CD4-positive, alpha-beta T cell (primary cell): ENCODE measurements around the gene STAT3. TPM values are rescaled to one million over a fixed set of nuclear protein-coding genes. Genes with fewer than 3 reads are reported as not detected.
A peak's percentile ranks its signal among the peaks of the same experiment; 100 is the strongest.
"Not testable (repeated sequence)": the region's sequence is repeated elsewhere in the genome, so short reads cannot be mapped to it uniquely, and the experiment has no call there.

Source experiments
- ATAC-seq: fragments of 200-7000 bp; cut with Tn5 transposase; one replicate; pipeline ENCODE4 v1.10.0; 2022; ENCODE audit warnings: mild to moderate bottlenecking; ENCODE audit not compliant: poor library complexity
- CTCF ChIA-PET: fragments of 350-600 bp; sonication (Branson Sonifier 250); formaldehyde crosslinking; loops from one replicate; lab custom pipeline; 2021; ENCODE audit warnings: antibody characterized with exemption, inconsistent platforms; lab: Charles Lee
- POLR2A ChIA-PET: fragments of 350-600 bp; sonication (Branson Sonifier 250); formaldehyde crosslinking; loops from one replicate; lab custom pipeline; 2021; ENCODE audit warnings: antibody characterized with exemption, inconsistent platforms; lab: Charles Lee
- DNase-seq, 14 experiments: peaks; one replicate each; pipeline ENCODE4 v3.0.0-alpha.2; 2013 to 2020; ENCODE audit warnings: mixed read lengths in 2 of 14
- H3K27ac ChIP-seq, 2 donors: one replicate each; pipeline versions ENCODE4 v1.5.1 to v1.7.0; 2013; ENCODE audit warnings: low read length in 2 of 2, low read depth in 1 of 2, mild to moderate bottlenecking in 1 of 2
- H3K27me3 ChIP-seq, 2 experiments: 1 replicate in 1 of 2; 2 replicates in 1 of 2; pipeline versions ENCODE4 v1.6.1 to v1.7.0; 2013; ENCODE audit warnings: low read length in 2 of 2, control low read depth in 1 of 2, mild to moderate bottlenecking in 1 of 2, moderate library complexity in 1 of 2; ENCODE audit not compliant: insufficient read depth in 2 of 2, control insufficient read depth in 1 of 2
- H3K36me3 ChIP-seq: one replicate; pipeline ENCODE4 v1.6.1; 2013; ENCODE audit warnings: low read length, control low read depth; ENCODE audit not compliant: insufficient read depth
- H3K4me1 ChIP-seq: one replicate; pipeline ENCODE4 v1.6.1; 2013; ENCODE audit warnings: low read length, control low read depth; ENCODE audit not compliant: insufficient read depth
- H3K4me3 ChIP-seq: one replicate; pipeline ENCODE4 v1.5.1; 2013; ENCODE audit warnings: mild to moderate bottlenecking, low read length, moderate library complexity
- H3K9me3 ChIP-seq, 2 experiments: 1 replicate in 1 of 2; 2 replicates in 1 of 2; pipeline versions ENCODE4 v1.6.1 to v1.7.0; 2013; ENCODE audit warnings: low read length in 2 of 2, mild to moderate bottlenecking in 2 of 2, control low read depth in 1 of 2, moderate library complexity in 1 of 2; ENCODE audit not compliant: control insufficient read depth in 1 of 2, insufficient read depth in 1 of 2
- H3K27ac Mint-ChIP-seq: one replicate; pipeline ENCODE4 v1.8.0; 2020; ENCODE audit warnings: mixed read lengths
- H3K27me3 Mint-ChIP-seq: one replicate; pipeline ENCODE4 v1.8.0; 2021; ENCODE audit warnings: mixed read lengths
- H3K36me3 Mint-ChIP-seq: one replicate; pipeline ENCODE4 v1.8.0; 2021; ENCODE audit warnings: low read depth, mixed read lengths
- H3K4me1 Mint-ChIP-seq: one replicate; pipeline ENCODE4 v1.8.0; 2021; ENCODE audit warnings: low read depth, mixed read lengths
- H3K4me3 Mint-ChIP-seq: one replicate; pipeline ENCODE4 v1.8.0; 2020; ENCODE audit warnings: mild to moderate bottlenecking, mixed read lengths
- H3K9me3 Mint-ChIP-seq: one replicate; pipeline ENCODE4 v1.8.0; 2020; ENCODE audit warnings: mixed read lengths
- CTCF ChIP-seq: fragments of 200-600 bp; IDR thresholded peaks from one replicate; pipeline ENCODE4 v1.8.0; 2022; ENCODE audit warnings: antibody characterized with exemption, mild to moderate bottlenecking
- intact Hi-C, 2 experiments: fragments of 100-400 bp; cut with DNase I in 1 of 2; cut with micrococcal nuclease in 1 of 2; formaldehyde crosslinking; loops; one replicate each; pipeline versions ENCODE4 v1.15.1 to v1.9.0; 2023 to 2025; cut with DNase I, micrococcal nuclease
- total RNA-seq, 174 experiments: library from RNA in 2 of 174; stranded (reverse) in 2 of 174; gene quantifications; one replicate each; pipeline ENCODE4 v1.2.3 and lab custom pipeline; 2021 to 2026

Gene STAT3
- total RNA-seq, 2 experiments from 2014 or later = 315 to 319 TPM

- no peaks in the 10 kb centered on the region for H3K9me3 ChIP-seq
- no peak for TF ChIP-seq CTCF
- H3K4me3 ChIP-seq = no peak overlapping the region
- H3K4me3 Mint-ChIP-seq = peak overlapping the region; percentile 20
- ChIA-PET POLR2A (interaction anchor here (2.8 kb wide), 1 partner anchor 17 kb away, joined by 14 read pairs; the partner anchor contains the start of gene STAT3), CTCF (interaction anchor here (0.7 kb wide), 1 partner anchor 14 kb away, joined by 3 read pairs; no protein-coding TSS in a partner anchor)
- H3K27me3 Mint-ChIP-seq = no peaks in the 10 kb centered on the region
- intact Hi-C loops = no loop called here
- H3K27me3 ChIP-seq = no peaks in the 10 kb centered on the region
- peaks cover 17% of the 10 kb centered on the region for H3K4me1 ChIP-seq
- H3K27ac Mint-ChIP-seq = no peak overlapping the region
- ATAC-seq = no peak
- no peaks in the 10 kb centered on the region for H3K9me3 Mint-ChIP-seq
- H3K36me3 ChIP-seq = peaks cover 14% of the 10 kb centered on the region
- H3K4me1 Mint-ChIP-seq = peaks cover 49% of the 10 kb centered on the region
- H3K27ac ChIP-seq = no peak overlapping the region
- peaks cover 39% of the 10 kb centered on the region for H3K36me3 Mint-ChIP-seq
- DNase-seq = no peak
Observed at GRCh38 chr17:42372142-42372541, 16.1 kb downstream of the STAT3 start.

GRCh38 chr17:42368797-42369561 is 19.3 kb downstream of the STAT3 start:
- peaks cover 65% of the 10 kb centered on the region for H3K4me1 Mint-ChIP-seq
- ChIA-PET CTCF (interaction anchor here (1.9 kb wide), 1 partner anchor 37 kb away, joined by 4 read pairs; no protein-coding TSS in a partner anchor), POLR2A (interaction anchor here (1.0 to 3.2 kb wide), 3 partner anchors 11 to 32 kb away, joined by 3 to 14 read pairs (median 5); partner anchors contain the start of gene STAT3)
- H3K4me3 ChIP-seq, H3K27ac ChIP-seq, H3K9me3 ChIP-seq, H3K9me3 Mint-ChIP-seq, H3K4me3 Mint-ChIP-seq, intact Hi-C loops, H3K27me3 Mint-ChIP-seq, H3K27ac Mint-ChIP-seq, H3K27me3 ChIP-seq, ATAC-seq: not testable (repeated sequence)
- peaks cover 48% of the 10 kb centered on the region for H3K36me3 Mint-ChIP-seq
- Histone ChIP-seq H3K36me3 (peaks cover 22% of the 10 kb centered on the region), H3K4me1 (peaks cover 30% of the 10 kb centered on the region)
- peak in 1 of 14 experiments; percentile 19 for DNase-seq

- ATAC-seq, intact Hi-C loops, H3K9me3 ChIP-seq, H3K9me3 Mint-ChIP-seq, H3K4me3 ChIP-seq, H3K27me3 ChIP-seq, DNase-seq, H3K27ac Mint-ChIP-seq, H3K27ac ChIP-seq, CTCF ChIA-PET, H3K27me3 Mint-ChIP-seq, H3K4me3 Mint-ChIP-seq: not testable (repeated sequence)
- Histone ChIP-seq H3K36me3 (peaks cover 22% of the 10 kb centered on the region), H3K4me1 (peaks cover 36% of the 10 kb centered on the region)
- POLR2A ChIA-PET = interaction anchor here (0.5 to 3.2 kb wide), 3 partner anchors 20 to 125 kb away, joined by 3 to 14 read pairs (median 3); partner anchors contain the start of gene STAT3
- Mint-ChIP-seq H3K4me1 (peaks cover 72% of the 10 kb centered on the region), H3K36me3 (peaks cover 48% of the 10 kb centered on the region)
Observed at GRCh38 chr17:42368310-42368709, 19.9 kb downstream of the STAT3 start.

- H3K27ac ChIP-seq, DNase-seq, H3K9me3 ChIP-seq, H3K4me3 ChIP-seq, intact Hi-C loops, H3K4me3 Mint-ChIP-seq, ATAC-seq, H3K9me3 Mint-ChIP-seq, H3K27me3 Mint-ChIP-seq, H3K27me3 ChIP-seq: not testable (repeated sequence)
- Mint-ChIP-seq H3K36me3 (peaks cover 46% of the 10 kb centered on the region), H3K4me1 (peaks cover 85% of the 10 kb centered on the region), H3K27ac (peak overlapping the region; percentile 16)
- H3K4me1 ChIP-seq = peaks cover 54% of the 10 kb centered on the region
- ChIA-PET POLR2A (interaction anchor here (0.6 to 2.2 kb wide), 3 partner anchors 19 to 24 kb away, joined by 3 to 6 read pairs (median 5); partner anchors contain the start of gene STAT3), CTCF (interaction anchor here (0.7 kb wide), 1 partner anchor 8 kb away, joined by 3 read pairs; no protein-coding TSS in a partner anchor)
- H3K36me3 ChIP-seq = peaks cover 22% of the 10 kb centered on the region
Observed at GRCh38 chr17:42366176-42367023, 21.8 kb downstream of the STAT3 start.
